Activated CD4-positive, alpha-beta T cell treated with anti-CD3 and anti-CD28 coated beads, Interleukin-2, amount 10 ng/mL, durations not matched to agents 7 days and 5 days (primary cell): ENCODE measurements around the gene EXOSC2. TPM values are rescaled to one million over a fixed set of nuclear protein-coding genes. Genes with fewer than 3 reads are reported as not detected.
A peak's percentile ranks its signal among the peaks of the same experiment; 100 is the strongest.

Experiments
- CTCF ChIA-PET: fragments of 350-600 bp; sonication (Branson Sonifier 250); formaldehyde crosslinking; loops from one replicate; lab custom pipeline; 2021; ENCODE audit warnings: antibody characterized with exemption; lab: Charles Lee
- POLR2A ChIA-PET: fragments of 350-600 bp; sonication (Branson Sonifier 250); formaldehyde crosslinking; loops from one replicate; lab custom pipeline; 2021; ENCODE audit warnings: antibody characterized with exemption; lab: Charles Lee
- DNase-seq: peaks from one replicate; pipeline ENCODE4 v3.0.0-alpha.2; 2020
- H3K27ac Mint-ChIP-seq: one replicate; pipeline ENCODE4 v1.8.0; 2021; ENCODE audit warnings: mild to moderate bottlenecking, moderate library complexity, mixed read lengths
- H3K27me3 Mint-ChIP-seq: one replicate; pipeline ENCODE4 v1.8.0; 2021; ENCODE audit warnings: mixed read lengths
- H3K36me3 Mint-ChIP-seq: one replicate; pipeline ENCODE4 v1.8.0; 2021; ENCODE audit warnings: low read depth, mixed read lengths
- H3K4me1 Mint-ChIP-seq: one replicate; pipeline ENCODE4 v1.8.0; 2021; ENCODE audit warnings: mixed read lengths
- H3K4me3 Mint-ChIP-seq: one replicate; pipeline ENCODE4 v1.8.0; 2021; ENCODE audit warnings: mild to moderate bottlenecking, moderate library complexity, mixed read lengths
- H3K9me3 Mint-ChIP-seq: one replicate; pipeline ENCODE4 v1.8.0; 2021; ENCODE audit warnings: mixed read lengths
- total RNA-seq, 2 experiments: library from RNA; stranded (reverse); gene quantifications; one replicate each; pipeline ENCODE4 v1.2.3, GENCODE V29; 2021

The EXOSC2 gene, protein sequence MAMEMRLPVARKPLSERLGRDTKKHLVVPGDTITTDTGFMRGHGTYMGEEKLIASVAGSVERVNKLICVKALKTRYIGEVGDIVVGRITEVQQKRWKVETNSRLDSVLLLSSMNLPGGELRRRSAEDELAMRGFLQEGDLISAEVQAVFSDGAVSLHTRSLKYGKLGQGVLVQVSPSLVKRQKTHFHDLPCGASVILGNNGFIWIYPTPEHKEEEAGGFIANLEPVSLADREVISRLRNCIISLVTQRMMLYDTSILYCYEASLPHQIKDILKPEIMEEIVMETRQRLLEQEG
- 10 to 100 TPM; 49.7 to 60.8 TPM for total RNA-seq

DNA sequence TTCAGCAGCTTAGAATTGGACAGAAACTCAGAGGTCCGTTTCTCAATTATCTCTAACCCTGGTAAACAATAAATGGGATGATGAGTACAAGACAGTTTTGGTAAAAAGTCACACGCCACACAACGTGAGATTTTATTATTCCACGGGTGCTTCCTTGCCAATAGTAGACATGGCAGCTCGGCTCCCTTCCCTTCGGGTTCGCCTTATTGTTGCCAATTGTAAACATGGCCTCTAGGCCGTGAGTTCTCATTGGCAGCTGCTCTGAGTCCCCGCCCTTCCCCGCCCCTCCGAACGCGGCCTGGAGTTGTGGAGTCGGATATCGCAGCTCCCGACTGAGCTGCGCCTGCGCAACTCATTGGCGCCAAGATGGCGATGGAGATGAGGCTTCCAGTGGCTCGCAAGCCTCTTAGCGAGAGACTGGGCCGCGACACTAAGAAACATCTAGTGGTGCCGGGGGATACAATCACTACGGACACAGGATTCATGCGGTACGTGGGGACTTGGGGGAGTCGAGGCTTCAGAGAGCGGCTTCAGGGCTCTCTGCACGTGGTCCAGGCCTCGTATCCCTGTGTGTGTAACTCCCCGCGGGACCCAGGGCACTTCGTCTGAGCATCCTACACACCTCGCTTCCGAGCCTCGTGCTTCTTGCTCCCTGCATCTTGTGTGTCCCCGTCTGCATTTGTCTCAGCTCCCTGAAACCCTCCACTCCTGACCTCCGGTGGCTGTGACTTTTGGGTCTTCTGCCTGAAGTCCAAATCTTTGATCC, at the start of gene EXOSC2:
EXOSC2 (plus strand) TSS at position 355 of the 766 bp plus-strand sequence; CDS start at position 367, 12 bp downstream.
- CTCF ChIA-PET, result interaction anchor here (1.3 to 2.2 kb wide), 3 partner anchors 7 to 13 kb away, joined by 5 to 10 read pairs (median 7); no protein-coding TSS in a partner anchor
- Mint-ChIP-seq H3K4me1 (peaks cover 57% of the 10 kb centered on the region), H3K4me3 (peak within 1 kb of the TSS; percentile 94), H3K9me3 (peaks cover 2% of the 10 kb centered on the region), H3K36me3 (peaks cover 36% of the 10 kb centered on the region), H3K27ac (peak within 1 kb of the TSS; percentile 95), H3K27me3 (no peaks in the 10 kb centered on the region)
- POLR2A ChIA-PET, result interaction anchor here (0.6 kb wide), 1 partner anchor 145 kb away, joined by 9 read pairs; no protein-coding TSS in a partner anchor
- DNase-seq, result peak; percentile 99

DNA sequence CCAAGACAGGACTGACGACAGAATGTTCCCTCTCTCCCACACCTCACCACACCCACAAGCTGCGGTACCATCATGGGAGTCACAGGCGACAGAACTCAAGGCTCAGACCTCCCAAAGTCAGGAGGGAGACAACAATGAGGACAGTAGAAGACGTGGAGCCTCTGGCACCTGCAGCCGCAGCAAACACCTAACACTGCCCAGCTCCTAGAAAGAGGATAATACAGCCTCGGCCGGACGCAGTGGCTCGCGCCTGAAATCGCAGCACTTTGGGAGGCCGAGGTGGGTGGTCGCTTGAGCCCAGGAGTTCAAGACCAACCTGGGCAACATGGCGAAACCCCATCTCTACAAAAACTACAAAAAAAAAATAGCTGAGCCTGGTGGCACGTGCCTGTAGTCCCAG, 42.4 kb upstream of the EXOSC2 start:
- CTCF ChIA-PET, result no interaction called here

DNA sequence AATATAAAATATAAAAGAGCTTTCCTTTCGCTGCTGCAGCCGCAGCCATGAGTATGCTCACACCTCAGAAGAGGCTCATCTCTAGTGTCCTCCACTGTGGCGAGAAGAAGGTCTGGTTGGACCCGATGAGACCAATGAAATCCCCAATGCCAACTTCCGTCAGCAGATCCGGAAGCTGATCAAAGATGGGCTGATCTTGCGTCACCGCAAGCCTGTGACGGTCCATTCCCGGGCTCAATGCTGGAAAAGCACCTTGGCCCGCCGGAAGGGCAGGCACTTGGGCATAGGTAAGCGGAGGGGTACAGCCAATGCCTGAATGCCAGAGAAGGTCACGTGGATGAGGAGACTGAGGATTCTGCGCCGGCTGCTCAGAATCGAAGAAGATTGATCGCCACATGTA, 41.8 kb upstream of the EXOSC2 start:
- no peaks in the 10 kb centered on the region for H3K36me3 Mint-ChIP-seq
- no peak overlapping the region for H3K27ac Mint-ChIP-seq
- no peaks in the 10 kb centered on the region for H3K4me1 Mint-ChIP-seq
- no peak for DNase-seq
- H3K4me3 Mint-ChIP-seq, result no peak overlapping the region
- peaks cover 13% of the 10 kb centered on the region for H3K27me3 Mint-ChIP-seq
- ChIA-PET CTCF (no interaction called here), POLR2A (no interaction called here)
- H3K9me3 Mint-ChIP-seq, result peaks cover 2% of the 10 kb centered on the region

More for the DNA sequence above, 42.4 kb upstream of the EXOSC2 start:
- Mint-ChIP-seq H3K27ac (no peak overlapping the region), H3K4me3 (no peak overlapping the region), H3K4me1 (no peaks in the 10 kb centered on the region), H3K27me3 (peaks cover 10% of the 10 kb centered on the region), H3K9me3 (peaks cover 2% of the 10 kb centered on the region), H3K36me3 (no peaks in the 10 kb centered on the region)
- DNase-seq, result no peak
- POLR2A ChIA-PET, result no interaction called here

DNA sequence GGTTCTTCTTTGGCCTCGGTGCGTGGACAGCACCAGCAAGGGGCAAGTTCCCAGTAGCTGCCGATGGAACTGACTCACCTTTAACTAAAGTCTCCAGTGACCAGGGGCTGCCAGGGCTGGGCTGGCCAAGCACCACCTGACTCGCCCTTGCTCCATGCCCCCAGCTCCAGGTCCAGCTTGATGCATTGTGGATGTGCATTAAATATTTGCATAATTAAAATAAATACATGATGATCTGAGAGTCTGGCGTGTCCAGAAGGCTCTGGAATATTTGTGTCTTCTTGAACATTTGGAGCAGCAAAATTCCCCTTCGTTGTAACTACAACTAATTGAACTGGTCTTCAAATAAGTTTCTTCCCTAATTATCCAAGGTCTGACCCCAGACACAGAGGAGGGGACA, 38.7 kb upstream of the EXOSC2 start:
- no peak overlapping the region for H3K27ac Mint-ChIP-seq
- no peak overlapping the region for H3K4me3 Mint-ChIP-seq
- POLR2A ChIA-PET, result no interaction called here
- CTCF ChIA-PET, result interaction anchor here (0.5 kb wide), 1 partner anchor 871 kb away, joined by 4 read pairs; no protein-coding TSS in a partner anchor
- H3K36me3 Mint-ChIP-seq, result no peaks in the 10 kb centered on the region
- peaks cover 39% of the 10 kb centered on the region for H3K27me3 Mint-ChIP-seq
- no peak for DNase-seq
- H3K4me1 Mint-ChIP-seq, result peaks cover 4% of the 10 kb centered on the region
- H3K9me3 Mint-ChIP-seq, result no peaks in the 10 kb centered on the region

DNA sequence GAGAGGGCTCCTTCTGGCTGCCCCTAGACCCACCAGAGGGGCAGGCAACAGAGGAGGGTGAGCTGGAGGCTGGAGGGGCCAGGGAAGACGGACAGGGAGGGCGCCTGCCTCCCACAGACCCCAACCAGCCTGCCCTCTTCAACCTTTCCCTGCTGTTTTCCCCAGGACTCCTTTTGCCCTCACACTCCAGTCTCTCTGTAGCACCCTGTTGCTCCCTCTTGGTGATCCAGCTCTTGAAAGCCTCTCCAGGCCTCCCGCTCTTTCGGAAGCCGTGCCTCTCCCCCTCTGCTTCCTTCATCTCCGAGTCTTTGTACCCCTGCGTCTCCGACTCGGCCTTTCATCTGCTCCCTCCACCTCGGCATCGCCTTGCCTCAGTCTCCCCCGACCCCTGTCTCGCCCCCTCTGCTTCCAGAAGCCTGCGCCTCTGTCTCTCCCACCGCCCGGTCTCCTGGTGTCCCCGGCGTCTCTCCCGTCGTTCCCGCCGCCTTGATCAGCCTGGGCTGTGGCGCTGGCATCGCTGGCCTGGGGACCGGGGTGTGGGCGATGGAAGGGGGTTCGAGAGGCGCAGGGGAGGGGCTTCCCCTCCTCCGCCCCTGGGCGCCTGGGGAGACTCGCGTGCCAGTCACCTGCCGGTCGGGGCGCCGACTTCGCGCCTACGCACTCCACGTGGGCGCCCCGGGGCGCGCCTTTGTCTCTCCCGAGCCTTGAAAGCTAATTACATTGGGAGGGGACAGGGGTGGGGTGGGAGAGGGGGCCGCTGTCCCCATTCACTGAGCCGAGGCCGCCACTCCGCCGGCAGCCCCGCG, 34.5 kb upstream of the EXOSC2 start:
- Mint-ChIP-seq H3K9me3 (no peaks in the 10 kb centered on the region), H3K4me3 (no peak overlapping the region), H3K4me1 (peaks cover 8% of the 10 kb centered on the region), H3K27ac (no peak overlapping the region), H3K27me3 (peaks cover 67% of the 10 kb centered on the region), H3K36me3 (no peaks in the 10 kb centered on the region)
- ChIA-PET CTCF (no interaction called here), POLR2A (no interaction called here)
- DNase-seq, result no peak

DNA sequence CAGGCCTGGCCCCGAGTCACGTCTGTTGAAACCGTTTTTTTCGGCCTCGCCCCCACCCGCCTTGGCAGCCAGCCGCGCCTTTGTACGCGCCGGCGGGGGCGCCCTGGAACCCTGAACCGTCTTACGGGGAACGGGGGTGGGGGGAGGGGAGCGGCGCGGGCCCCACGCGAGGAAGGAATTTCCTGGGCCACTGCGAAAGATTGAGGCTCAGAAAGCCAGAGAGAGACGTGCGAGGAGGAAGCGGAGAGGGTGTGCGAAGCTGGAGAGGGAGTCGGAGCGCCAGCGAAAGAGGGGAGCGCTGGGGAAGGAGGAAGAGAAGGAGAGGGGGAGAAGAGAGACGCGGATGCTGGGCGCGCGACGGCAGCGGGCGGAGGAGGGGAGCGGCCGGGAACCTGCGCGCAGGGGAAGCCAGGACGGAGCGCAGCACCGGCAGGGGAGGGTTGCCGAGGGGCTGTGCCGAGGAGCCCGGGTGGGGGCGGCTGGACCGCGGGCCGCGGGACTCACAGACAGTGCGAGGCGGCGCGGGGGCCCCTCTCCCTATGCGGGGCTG, 33.8 kb upstream of the EXOSC2 start:
- ChIA-PET CTCF (no interaction called here), POLR2A (no interaction called here)
- Mint-ChIP-seq H3K27me3 (peaks cover 72% of the 10 kb centered on the region), H3K27ac (no peak overlapping the region), H3K9me3 (no peaks in the 10 kb centered on the region), H3K4me3 (no peak overlapping the region), H3K36me3 (no peaks in the 10 kb centered on the region), H3K4me1 (peaks cover 8% of the 10 kb centered on the region)
- DNase-seq, result no peak

DNA sequence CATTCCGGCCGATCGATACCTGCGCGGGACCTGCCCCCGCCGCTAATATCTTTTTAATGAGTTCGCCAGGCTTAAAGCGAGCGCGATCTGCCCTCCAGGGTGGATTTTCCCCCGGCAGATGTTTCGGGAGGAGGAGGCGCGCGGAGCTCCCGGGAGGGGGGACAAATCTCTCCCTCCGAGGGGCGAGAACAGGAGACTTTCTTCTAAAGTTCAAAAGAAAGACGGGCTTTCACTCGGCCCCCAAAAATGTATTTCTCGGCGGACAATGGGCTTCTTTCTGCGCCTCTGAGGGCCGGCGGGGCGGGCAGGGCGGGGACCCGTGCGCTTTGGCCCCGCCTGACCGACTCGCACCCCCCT, 33.3 kb upstream of the EXOSC2 start:
- Mint-ChIP-seq H3K4me3 (no peak overlapping the region), H3K27ac (no peak overlapping the region), H3K4me1 (peaks cover 9% of the 10 kb centered on the region), H3K27me3 (peaks cover 76% of the 10 kb centered on the region), H3K9me3 (no peaks in the 10 kb centered on the region), H3K36me3 (peaks cover under 1% of the 10 kb centered on the region)
- CTCF ChIA-PET, result no interaction called here
- DNase-seq, result no peak
- POLR2A ChIA-PET, result no interaction called here

DNA sequence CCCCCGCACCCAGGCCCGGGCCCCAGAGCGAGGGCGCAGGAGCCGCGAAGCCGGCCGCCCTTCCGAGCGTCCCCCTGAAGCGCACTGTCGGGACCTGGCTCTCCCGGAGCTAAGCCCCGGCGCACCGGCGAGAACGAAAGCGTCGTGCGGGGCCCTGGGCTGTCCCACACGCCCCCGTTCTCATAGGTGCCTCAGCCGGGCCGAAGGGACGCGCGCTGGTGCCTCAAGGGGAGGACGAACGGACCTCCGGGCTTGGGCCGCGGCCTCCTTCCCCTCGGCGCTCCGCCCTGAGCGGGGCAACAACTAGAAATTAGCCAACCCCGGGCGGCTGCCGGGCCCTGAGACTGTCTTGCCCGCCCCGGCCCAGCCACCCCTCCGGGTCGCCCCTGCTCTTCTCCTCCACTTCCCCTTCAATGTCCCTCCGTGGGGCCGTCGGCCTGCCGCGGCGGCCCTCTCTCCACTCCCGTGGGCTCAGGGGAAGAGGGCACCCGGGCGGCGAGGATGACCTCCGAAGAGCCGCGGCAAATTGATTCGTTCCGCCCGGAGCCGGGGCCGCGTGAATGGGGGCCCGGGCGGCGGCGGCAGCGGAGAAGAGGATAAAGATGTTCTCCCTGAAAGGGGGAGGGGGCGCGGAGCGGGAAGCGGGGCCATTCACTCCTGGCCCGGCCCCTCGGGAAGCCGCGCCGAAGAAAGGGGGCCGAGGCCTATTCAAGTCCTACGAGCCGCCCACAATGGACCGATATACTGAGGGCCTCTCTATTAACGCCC, 32.7 kb upstream of the EXOSC2 start:
- Mint-ChIP-seq H3K36me3 (peaks cover 3% of the 10 kb centered on the region), H3K4me3 (no peak overlapping the region), H3K27me3 (peaks cover 75% of the 10 kb centered on the region), H3K9me3 (no peaks in the 10 kb centered on the region), H3K4me1 (peaks cover 11% of the 10 kb centered on the region), H3K27ac (no peak overlapping the region)
- DNase-seq, result no peak
- CTCF ChIA-PET, result no interaction called here
- POLR2A ChIA-PET, result no interaction called here

DNA sequence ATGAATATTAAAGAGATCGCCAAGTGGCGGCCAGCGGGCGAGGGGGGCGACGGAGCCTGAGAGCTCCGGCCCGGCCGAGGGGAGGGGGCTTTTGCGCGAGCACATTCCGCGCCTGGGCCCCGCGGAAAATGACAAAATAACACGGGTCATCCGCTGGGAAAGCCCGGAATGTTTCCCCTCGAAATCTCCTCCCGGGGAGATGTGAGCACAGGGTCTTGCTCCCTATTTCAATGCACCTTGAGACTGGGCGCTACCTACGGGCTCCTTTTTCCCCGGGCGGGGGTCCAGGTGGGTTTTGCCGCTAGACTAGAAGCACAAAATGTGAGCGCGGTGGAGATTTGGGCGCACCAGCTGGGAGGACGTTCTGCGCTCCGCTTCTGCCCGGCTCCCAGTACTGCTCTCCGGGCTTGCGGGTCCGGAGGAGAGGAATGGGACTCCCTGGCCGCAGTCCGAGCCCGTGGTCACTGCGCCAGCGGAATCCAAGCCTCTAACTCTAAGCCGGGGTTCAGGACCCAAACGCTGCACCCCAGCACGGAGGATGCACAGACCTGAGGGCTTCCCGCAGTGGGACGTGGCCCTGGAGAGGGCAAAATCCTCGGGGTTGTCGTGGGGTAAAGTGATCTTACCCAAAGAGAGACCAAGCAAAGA, 32.0 kb upstream of the EXOSC2 start:
- H3K9me3 Mint-ChIP-seq, result no peaks in the 10 kb centered on the region
- peaks cover 11% of the 10 kb centered on the region for H3K4me1 Mint-ChIP-seq
- H3K27me3 Mint-ChIP-seq, result peaks cover 75% of the 10 kb centered on the region
- no peak overlapping the region for H3K4me3 Mint-ChIP-seq
- no peak overlapping the region for H3K27ac Mint-ChIP-seq
- POLR2A ChIA-PET, result no interaction called here
- H3K36me3 Mint-ChIP-seq, result peaks cover 3% of the 10 kb centered on the region
- CTCF ChIA-PET, result no interaction called here
- DNase-seq, result no peak

DNA sequence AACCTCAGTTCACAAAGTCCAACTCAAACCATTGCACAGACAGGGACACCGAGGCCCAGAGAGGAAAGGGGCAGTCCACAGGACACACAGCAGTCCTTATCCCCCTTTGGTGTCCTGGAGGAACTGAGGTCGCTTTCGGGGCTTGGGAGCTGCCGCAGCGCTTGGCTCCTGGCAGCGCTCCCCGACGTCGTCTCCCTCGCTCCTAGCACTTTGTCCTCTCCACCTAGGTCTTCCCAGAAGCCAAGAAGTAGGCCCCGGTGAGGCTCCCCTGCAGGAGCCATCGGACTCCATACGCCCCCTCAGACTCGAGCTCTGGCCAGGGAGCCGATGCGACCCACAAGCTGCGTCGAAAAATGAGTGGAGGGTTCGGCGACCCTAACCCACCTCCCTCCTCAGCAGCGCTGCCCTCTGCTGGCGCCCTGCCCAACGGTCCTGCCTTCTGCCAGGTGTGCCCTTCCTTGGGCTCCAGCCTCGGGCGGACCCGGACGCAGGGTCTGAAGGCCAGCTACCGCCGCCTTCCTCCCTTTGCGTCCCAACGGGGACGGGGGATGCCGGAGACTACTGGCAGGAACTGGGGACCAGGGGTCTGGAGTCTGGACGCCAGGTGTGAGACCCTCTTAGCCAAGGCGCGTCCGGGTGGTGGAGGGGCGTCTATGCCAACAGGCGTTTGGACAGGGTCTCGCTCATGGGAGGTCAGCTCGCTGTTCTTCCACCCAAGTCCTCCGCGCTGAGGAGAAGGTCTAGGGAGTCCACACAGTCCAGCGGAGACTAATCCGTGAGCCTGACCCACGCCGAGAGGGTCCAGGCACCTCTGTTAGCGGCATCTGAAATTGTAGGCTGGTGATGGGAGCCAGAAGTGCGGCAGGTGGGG, 31.2 kb upstream of the EXOSC2 start:
- Mint-ChIP-seq H3K36me3 (peaks cover 3% of the 10 kb centered on the region), H3K9me3 (no peaks in the 10 kb centered on the region), H3K4me1 (peaks cover 11% of the 10 kb centered on the region), H3K4me3 (no peak overlapping the region), H3K27ac (peak overlapping the region; percentile 71), H3K27me3 (peaks cover 74% of the 10 kb centered on the region)
- ChIA-PET POLR2A (no interaction called here), CTCF (interaction anchor here (0.6 kb wide), 2 partner anchors 389 to 396 kb away, joined by 3 read pairs; no protein-coding TSS in a partner anchor)
- DNase-seq, result no peak

DNA sequence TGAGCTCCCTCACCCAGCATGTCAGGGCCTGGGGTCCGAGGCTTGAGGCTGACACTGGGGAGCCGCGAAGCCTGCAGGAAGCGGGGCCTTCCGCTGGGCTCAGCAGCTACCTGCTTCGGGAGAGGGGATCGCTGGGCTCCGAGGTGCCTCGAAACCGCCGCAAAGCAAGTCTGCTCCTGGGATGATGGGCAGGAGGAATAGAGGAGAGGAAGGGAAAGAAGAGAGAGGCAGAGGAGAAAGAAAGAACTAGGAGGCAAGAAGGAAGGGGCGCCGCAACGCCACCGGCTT, 30.7 kb upstream of the EXOSC2 start:
- Mint-ChIP-seq H3K36me3 (peaks cover 3% of the 10 kb centered on the region), H3K9me3 (no peaks in the 10 kb centered on the region), H3K4me3 (no peak overlapping the region), H3K27me3 (peaks cover 73% of the 10 kb centered on the region), H3K4me1 (peaks cover 11% of the 10 kb centered on the region), H3K27ac (peak overlapping the region; percentile 71)
- CTCF ChIA-PET, result interaction anchor here (0.6 kb wide), 2 partner anchors 390 to 396 kb away, joined by 3 read pairs; no protein-coding TSS in a partner anchor
- DNase-seq, result no peak
- POLR2A ChIA-PET, result no interaction called here
